GM21390 (cell line): ENCODE data around the gene OIP5.
"Not testable (repeated sequence)": the region's sequence is repeated elsewhere in the genome, so short reads cannot be mapped to it uniquely, and the experiment has no call there.

ENCODE experiments used
- ATAC-seq: cut with Tn5 transposase; IDR thresholded peaks from one replicate; pipeline ENCODE4 v1.9.1; 2021; ENCODE audit not compliant: unreplicated experiment

OIP5 gene

DNA sequence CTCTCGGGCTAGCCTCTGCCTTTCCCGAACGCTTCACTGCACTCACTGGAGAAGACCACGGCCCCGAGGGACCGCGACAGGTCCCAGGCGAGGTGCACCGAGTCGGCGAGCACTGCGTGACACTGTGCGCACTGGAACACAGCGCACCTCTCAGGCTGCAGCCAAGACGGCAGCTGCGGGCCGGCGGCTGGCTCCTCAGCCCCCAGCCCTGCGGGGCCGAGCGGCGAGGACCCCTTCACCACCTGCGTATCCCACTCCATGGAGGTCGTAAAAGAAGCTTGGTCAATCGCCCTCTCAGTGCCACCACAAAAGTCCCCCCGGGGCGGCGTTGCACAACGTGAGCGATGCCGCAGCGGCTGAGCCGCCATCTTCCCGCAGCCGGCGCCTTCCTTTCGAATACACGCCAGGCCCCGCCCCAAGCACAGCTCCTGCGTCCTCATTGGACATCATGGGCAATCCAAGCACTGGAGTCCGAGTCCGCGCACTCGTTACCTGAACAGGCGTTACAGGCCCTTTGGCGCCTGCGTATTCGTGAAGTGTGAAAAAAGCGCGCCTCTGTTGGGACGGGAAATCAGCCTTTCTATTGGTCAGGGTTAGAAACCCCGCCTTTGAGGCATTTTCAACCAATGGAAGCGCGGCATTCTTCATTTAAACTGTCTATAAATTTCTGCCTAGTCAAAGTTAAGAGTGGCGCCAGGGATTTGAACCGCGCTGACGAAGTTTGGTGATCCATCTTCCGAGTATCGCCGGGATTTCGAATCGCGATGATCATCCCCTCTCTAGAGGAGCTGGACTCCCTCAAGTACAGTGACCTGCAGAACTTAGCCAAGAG, at the start of gene OIP5, which contains the start of gene NUSAP1:
OIP5 (minus strand) TSS at position 398 of the 832 bp plus-strand sequence; CDS start at position 368, 30 bp downstream.
NUSAP1 (plus strand) TSS at position 688 of the 832 bp plus-strand sequence; CDS start at position 765, 77 bp downstream.
- peak; percentile 80 for ATAC-seq

DNA sequence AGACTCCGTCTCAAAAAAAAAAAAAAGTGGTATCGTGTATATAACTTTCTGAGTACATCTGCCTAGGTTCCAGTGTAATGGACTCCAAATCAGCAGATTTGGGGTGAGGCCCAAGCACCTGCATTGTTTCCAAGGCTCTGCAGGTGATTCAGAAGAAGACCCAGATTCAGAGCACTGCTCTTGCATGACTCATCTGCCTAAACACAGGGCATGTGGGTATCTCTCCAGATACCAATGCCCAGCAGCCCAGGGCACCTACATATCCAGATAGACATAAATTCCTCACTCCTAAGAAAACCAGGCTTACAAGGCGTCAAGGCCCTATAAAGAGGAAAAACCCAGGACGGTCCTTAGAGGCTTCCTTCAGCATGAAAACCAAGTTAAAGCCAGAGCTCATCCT, 45.6 kb upstream of the OIP5 start:
- no peak for ATAC-seq

- no peak for ATAC-seq
Observed at GRCh38 chr15:41367418-41367817, 35.0 kb upstream of the OIP5 start.

DNA sequence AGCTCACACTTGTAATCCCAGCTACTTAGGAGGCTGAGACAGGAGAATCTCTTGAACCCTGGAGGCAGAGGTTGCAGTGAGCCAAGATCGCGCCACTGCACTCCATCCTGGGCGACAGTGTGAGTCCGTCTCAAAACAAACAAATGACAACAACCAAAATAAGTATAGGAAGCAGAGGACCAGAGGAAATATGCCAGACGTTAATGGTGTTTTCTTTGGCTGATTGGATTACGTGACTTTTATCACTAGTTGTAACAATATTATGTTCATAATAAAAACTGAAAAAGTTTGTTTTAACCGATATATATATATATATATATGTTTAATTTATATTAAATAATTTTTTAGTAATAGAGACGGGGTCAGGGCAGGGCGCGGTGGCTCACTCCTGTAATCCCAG, 22.0 kb upstream of the OIP5 start:
- ATAC-seq: no peak

DNA sequence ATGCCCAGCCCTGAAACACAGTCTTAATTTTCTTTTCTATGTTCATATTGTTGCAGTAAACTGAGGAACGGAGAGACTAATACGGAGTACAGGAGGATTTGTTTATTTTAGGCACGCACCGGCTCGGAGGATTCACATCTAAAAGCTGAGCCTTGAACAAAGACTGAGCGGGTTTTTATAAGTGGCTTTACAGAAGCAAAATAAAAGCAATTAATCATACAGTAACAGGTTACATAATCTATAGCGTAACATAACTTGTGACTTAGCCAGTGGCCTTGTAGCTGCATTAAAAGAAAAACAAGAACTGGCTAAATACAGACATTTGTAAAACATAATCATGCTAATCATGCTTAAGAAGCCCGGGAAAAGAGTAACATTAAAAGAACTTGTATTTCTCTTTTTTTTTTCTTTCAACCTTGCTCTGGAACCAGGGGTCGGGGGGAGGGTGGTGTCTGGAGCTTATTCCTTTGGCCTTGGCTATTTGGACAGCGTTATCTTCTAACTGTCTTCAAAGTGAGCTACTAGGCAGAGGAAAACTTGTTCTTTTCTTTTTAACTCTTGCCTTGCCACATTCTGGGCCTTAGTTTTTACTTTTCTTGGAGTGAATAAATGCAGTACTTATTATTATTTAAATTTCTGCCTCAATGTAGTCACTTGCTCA, 17.8 kb upstream of the OIP5 start:
- ATAC-seq: no peak

DNA sequence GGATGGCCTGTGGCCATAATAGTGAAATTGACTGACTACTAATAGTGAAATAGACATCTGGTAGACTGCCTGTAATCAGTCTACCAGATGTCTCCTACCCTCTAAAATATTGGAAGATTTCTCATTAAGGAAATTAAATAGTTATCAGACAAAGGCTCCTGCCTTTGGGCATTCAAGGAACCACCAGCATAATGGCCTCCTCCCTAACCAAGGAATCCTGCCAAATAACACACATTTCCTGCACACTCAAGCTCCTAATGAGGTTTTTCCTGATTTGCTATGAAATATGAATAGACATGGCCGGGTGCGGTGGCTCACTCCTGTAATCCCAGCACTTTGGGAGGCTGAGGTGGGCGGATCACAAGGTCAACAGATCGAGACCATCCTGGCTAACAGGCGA, 14.8 kb upstream of the OIP5 start:
- ATAC-seq: no peak

GRCh38 chr15:41341519-41341918, 9.1 kb upstream of the OIP5 start:
- no peak for ATAC-seq

- no peak for ATAC-seq
Observed at GRCh38 chr15:41340189-41340695, 7.9 kb upstream of the OIP5 start.

DNA sequence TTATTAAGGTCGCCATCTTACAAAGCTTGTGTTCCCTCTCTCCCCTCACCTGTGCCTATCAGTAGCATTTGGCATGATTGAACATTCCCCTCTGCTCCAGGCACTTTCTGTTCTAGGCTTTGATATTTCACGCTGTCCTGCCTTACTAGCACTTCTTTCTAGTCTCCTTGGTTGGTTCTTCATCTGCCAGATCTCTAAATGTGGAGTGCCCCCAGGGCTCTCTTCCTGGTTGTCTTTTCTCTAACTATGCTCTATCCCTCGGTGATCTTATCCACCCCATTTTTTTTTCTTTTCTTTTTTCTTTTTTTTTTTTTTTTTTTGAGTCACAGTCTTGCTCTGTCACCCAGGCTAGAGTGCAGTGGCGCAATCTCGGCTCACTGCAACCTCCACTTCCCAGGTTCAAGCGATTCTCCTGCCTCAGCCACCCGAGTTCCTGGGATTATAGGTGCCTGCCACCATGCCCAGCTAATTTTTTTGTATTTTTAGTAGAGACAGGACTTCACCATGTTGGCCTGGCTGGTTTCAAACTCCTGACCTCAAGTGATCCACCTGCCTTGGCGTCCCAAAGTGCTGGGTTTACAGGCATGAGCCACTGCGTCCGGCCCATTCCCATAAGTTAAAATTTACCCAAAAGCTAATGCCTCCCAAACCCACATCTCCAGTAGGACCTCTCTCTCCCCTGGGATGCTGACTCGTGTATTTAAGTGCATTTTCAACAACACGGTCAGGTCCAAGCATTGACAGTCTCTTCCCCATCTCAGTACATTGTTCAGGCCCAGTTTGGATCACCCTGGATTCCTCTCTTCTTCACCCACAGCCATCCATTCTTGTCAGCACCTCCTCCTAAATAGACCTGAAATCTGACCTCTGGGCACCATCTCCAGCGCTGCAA, 5.5 kb upstream of the OIP5 start:
- ATAC-seq: no peak

GRCh38 chr15:41337047-41337446, 4.7 kb upstream of the OIP5 start:
- no peak for ATAC-seq

DNA sequence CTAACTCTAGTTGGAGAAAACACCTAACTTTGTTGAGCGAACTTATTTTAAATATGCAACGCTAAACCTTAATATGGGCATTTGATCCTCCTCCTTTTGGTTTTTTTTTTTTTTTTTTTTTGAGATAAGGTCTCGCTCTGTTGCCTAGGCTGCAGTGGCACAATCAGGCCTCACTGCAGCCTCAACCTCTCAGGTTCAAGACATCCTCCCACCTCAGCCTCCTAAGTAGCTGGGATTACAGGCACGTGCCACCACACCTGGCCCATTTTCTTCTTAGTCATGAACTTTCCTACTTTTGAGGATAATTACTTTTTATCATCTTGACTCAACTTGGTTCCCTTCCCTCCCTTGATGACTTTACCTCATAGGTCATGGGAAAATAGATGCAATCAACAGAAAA, 4.2 kb upstream of the OIP5 start:
- ATAC-seq: no peak

GRCh38 chr15:41334293-41335120, 2.1 kb upstream of the OIP5 start:
- ATAC-seq: no peak

DNA sequence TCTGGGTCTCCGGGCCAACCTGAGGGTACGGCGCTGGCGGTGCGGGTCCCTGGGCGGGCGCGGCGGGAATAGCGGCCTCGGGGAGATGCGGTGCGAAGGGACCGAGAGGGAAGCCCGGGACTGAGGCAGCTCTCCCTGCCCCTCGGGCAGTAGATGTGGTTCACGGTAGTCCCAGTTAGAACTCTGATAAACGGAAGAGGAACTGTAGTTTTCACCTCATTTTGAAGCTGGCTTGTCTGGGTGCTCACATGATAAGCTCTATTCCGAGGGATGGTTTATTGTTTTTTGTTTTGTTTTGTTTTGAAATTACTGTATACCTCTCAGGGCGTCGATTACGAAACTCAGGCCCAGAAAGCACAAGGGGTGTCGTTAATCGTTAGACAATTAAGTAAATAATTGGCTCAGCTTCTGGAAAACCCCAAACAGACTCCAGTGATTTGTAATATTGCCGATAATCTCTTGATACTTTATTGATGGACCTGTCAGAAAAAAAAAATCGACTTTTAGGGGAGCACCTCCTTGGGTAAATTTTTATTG, 703 bp upstream of the OIP5 start:
- ATAC-seq: peak; percentile 12

DNA sequence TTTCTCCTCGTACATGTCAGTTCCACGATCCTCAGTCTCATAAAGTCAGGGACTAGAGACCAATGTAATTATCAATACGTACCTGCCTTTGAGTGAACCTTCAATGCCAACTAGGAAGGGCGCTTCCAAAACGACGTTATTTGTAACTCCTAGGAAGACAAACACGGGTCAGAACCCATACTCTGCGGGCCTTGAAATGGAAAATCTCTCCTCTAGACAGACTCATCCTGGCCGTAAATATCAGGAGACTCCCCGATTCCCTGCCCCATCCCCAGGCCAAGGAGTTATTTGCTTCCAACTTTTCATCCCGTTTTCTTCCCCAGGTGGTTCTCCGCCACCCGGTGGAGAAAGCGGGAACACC, 578 bp downstream of the OIP5 start:
- ATAC-seq: no peak

DNA sequence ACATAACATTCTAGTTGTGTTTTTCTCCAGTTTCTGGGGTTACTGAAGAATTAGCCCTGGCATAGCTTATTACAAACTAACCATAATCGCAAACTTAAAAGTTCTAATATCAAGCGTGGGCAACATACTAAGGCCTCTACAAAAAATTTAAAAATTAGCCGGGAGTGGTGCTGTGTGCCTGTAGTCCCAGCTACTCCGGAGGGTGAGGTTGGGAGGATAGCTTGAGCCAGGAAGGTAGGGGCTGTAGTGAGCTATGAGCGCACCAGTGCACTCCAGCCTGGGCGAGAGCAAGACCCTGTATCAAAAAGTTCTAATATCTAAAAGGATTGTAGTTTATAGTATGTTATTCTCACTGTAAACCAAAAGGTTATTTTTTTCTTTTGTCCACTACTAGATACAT, 1.1 kb downstream of the OIP5 start:
- no peak for ATAC-seq

DNA sequence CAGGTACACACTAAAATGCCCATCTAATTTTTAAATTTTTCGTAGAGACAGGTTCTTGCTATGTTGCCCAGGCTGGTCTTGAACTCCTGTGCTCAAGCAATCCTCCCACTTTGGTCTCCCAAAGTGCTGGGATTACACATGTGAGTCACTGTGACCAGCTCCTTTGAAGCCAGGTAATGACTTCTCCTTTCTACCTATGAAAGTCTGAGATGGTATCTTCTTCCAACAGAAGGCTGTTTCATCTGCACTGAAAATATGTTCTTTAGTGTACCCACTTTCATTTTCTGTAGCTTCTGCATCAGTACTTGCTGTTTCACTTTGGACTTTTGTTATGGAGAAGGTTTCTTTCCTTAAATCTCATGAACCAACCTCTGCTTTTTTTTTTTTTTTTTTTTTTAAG, 8.8 kb downstream of the OIP5 start:
- no peak for ATAC-seq

DNA sequence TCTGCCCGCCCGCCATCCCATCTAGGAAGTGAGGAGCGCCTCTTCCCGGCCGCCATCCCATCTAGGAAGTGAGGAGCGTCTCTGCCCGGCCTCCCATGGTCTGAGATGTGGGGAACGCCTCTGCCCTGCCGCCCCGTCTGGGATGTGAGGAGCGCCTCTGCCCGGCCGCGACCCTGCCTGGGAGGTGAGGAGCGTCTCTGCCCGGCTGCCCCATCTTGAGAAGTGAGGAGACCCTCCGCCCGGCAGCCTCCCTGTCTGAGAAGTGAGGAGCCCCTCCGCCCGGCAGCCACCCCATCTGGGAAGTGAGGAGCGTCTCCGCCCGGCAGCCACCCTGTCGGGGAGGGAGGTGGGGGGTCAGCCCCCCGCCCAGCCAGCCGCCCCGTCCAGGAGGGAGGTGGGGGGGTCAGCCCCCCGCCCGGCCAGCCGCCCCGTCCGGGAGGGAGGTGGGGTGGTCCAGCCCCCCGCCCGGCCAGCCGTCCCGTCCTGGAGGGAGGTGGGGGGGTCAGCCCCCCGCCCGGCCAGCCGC, 11.5 kb downstream of the OIP5 start:
- ATAC-seq: not testable (repeated sequence)

GRCh38 chr15:41309226-41309905, 23.0 kb downstream of the OIP5 start:
- no peak for ATAC-seq

DNA sequence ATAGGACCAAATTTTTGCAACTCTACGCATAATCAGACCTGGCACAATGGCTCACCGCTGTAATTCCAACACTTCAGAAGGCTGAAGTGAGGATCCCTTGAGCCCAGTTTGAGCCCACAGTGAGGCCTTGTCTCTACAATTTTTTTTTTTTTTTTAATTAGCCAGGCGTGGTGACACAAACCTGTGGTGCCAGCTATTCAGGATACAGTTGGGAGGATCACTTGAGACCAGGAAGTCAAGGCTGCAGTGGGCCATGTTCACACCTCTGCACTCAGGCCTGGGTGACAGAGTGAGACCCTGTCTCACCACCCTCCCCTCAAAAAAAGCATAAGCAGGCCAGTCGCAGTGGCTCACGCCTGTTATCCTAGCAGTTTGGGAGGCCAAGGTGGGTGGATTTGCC, 24.7 kb downstream of the OIP5 start:
- ATAC-seq: no peak
